Kidney epithelial cell (primary cell): Measurements from ENCODE around the gene MIXL1. TPM values are rescaled to one million over a fixed set of nuclear protein-coding genes. Genes with fewer than 3 reads are reported as not detected.

Experiments
- DNase-seq: peaks from one replicate; pipeline ENCODE4 v3.0.0-alpha.2; 2010; ENCODE audit warnings: low read depth
- H3K27me3 ChIP-seq: 2 replicates; pipeline ENCODE4 v1.6.0; 2011; ENCODE audit warnings: low read length; ENCODE audit not compliant: control insufficient read depth, insufficient read depth
- H3K36me3 ChIP-seq: 2 replicates; pipeline ENCODE4 v1.5.1; 2011; ENCODE audit warnings: low read length; ENCODE audit not compliant: control insufficient read depth, insufficient read depth
- H3K4me3 ChIP-seq: 2 replicates; pipeline ENCODE4 v1.5.1; 2011; ENCODE audit warnings: low read depth, mild to moderate bottlenecking, control low read depth, low read length
- total RNA-seq: library from RNA; depleted of rRNA; stranded (reverse); fragments of >200 nt; gene quantifications from 2 replicates; pipeline ENCODE4 v1.2.3, GENCODE V29; 2015
- TF ChIP-seq, protein P1 (sequence below): IDR thresholded peaks from 2 replicates; pipeline ENCODE4 v1.5.1; 2011; ENCODE audit warnings: mild to moderate bottlenecking, moderate library complexity, low read length, control low read depth, inconsistent platforms; ENCODE audit not compliant: insufficient read depth, poor library complexity, severe bottlenecking

Gene MIXL1
- total RNA-seq, 1 donor from 2014 or later, result 0.67 TPM

DNA sequence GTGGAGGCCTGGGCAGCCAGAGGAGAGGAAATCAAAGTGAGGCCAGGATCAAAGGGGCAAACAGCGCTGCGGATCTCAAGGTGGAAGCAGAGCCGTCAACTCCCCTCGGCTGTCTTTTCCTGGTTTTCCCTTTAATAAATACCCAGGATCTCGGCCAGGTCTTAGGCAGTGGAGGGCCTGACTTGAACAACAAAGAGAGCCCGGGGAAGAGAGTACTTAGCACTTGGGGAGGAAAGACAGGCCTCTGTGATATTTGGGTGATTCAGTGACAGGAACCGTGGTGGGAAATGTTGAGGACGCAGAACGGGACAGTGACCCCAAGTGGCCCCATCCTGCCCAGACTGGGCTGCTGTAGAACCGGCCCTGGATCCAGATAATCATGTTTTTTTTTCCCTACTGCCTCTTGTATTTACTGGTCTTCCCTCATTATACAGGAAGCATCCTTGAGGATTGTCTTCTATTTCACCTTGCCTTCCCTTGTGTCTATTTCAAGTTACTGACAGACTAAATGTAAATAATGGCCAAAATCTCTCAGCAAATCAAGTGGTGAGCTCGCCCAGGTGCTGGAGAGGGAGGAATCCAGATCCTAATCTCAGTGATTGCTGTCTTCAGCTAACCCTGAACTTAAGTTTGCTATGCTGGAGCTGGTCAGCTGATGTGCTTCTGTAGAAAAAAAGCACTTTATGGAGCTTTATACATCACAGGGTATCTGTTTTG lies 2.8 kb upstream of the MIXL1 start:
- H3K36me3 ChIP-seq, result no peaks in the 10 kb centered on the region
- TF ChIP-seq, protein P1, sequence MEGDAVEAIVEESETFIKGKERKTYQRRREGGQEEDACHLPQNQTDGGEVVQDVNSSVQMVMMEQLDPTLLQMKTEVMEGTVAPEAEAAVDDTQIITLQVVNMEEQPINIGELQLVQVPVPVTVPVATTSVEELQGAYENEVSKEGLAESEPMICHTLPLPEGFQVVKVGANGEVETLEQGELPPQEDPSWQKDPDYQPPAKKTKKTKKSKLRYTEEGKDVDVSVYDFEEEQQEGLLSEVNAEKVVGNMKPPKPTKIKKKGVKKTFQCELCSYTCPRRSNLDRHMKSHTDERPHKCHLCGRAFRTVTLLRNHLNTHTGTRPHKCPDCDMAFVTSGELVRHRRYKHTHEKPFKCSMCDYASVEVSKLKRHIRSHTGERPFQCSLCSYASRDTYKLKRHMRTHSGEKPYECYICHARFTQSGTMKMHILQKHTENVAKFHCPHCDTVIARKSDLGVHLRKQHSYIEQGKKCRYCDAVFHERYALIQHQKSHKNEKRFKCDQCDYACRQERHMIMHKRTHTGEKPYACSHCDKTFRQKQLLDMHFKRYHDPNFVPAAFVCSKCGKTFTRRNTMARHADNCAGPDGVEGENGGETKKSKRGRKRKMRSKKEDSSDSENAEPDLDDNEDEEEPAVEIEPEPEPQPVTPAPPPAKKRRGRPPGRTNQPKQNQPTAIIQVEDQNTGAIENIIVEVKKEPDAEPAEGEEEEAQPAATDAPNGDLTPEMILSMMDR, result no peak
- no peak for DNase-seq
- H3K27me3 ChIP-seq, result peaks cover 10% of the 10 kb centered on the region
- no peak overlapping the region for H3K4me3 ChIP-seq

DNA sequence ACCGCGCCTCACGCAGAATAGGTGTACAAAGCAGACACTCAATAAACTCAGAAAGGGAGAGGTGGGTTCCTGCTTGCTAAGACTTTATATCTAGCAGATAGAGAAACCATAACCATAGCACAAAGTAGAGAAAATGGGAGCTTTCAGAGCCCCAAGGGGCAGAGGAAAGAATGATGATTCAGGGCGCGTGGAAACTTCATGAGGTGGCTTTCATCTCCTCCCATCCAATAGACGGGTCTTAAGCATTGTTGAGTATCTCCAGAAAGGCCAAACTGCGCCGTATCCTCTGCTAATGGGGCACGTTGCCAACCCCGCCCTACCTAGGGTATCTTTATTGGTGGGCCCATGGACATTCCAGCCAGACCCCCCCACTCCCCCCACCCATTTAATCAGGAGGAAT lies 778 bp upstream of the MIXL1 start:
- no peak for DNase-seq
- H3K36me3 ChIP-seq, result no peaks in the 10 kb centered on the region
- H3K27me3 ChIP-seq, result peaks cover 10% of the 10 kb centered on the region
- TF ChIP-seq, protein P1, result no peak
- H3K4me3 ChIP-seq, result no peak overlapping the region

DNA sequence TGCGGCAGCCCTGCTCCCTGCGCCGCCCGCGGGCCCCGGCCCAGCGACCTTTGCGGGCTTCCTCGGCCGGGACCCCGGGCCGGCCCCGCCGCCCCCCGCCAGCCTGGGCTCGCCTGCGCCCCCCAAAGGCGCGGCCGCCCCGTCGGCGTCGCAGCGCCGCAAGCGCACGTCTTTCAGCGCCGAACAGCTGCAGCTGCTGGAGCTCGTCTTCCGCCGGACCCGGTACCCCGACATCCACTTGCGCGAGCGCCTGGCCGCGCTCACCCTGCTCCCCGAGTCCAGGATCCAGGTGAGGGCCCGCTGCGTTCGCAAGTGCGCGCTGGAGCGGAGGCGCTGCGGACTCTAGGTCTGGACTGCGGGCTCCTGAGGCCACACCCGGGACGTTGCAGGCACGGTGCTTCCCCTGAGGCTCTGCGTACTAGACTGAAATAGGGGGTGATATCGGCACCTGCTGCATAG lies 351 bp downstream of the MIXL1 start:
- no peak for DNase-seq
- TF ChIP-seq, protein P1, result no peak
- Histone ChIP-seq H3K27me3 (peaks cover 10% of the 10 kb centered on the region), H3K36me3 (no peaks in the 10 kb centered on the region), H3K4me3 (peak overlapping the region; percentile 53)

DNA sequence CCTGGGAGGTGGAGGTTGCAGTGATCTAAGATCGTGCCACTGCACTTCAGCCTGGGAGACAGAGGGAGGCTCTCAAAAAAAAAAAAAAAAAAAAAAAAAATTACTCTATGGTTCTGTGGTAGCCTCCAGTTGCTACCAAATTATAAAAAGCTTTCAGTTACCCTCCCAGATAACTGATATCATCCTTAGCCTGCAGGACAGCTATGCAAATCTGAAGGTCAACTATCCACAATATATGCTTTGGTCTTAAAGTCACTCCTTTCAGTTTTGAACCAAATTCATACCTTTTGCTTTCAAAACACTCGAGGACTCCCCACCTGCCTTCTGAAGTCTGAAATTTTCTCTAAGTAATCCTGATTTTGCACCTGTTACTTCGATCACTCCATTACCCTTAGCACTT lies 3.1 kb downstream of the MIXL1 start:
- DNase-seq, result no peak
- TF ChIP-seq, protein P1, result no peak
- Histone ChIP-seq H3K4me3 (no peak overlapping the region), H3K36me3 (no peaks in the 10 kb centered on the region), H3K27me3 (peaks cover 10% of the 10 kb centered on the region)

DNA sequence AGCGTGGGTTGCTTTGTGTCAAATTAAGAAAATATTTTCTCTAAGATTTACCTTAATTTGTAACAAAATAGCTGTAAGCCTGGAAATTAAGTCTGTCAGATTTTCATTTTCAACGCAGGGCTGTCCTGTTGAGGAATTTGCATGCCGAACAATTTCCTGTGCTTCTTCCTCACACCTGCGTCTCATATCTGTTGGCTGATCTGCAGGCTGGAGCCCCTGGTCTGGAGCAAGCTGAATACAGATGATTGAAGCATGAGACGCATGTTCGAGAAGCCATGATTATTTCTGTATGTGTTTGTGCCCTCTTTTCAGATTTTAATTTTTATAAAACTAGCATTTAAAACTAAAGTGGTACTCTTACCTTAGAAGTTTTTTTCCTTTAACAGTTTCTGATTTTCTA lies 9.8 kb downstream of the MIXL1 start:
- TF ChIP-seq, protein P1, result no peak
- no peak for DNase-seq
- Histone ChIP-seq H3K27me3 (no peaks in the 10 kb centered on the region), H3K36me3 (no peaks in the 10 kb centered on the region), H3K4me3 (no peak overlapping the region)

DNA sequence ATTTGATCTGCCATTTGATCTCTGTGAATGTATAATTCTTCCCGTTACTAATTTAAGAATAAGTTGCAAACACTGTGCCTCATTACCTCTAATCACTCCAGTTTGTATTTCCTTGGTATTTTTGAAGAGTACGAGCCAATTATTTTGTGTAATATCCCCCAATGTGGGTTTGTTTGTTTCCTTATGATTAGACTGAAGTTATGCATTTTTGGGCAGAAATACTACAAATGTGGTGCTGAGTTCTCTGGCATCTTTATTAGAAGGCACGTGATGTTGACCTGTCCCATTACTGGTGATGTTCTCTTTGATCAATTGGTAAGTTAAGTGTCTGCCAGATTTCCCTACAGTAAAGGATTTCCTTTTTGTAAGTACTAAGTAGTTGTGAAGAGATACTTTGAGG lies 10.3 kb downstream of the MIXL1 start:
- no peak for DNase-seq
- TF ChIP-seq, protein P1, result no peak
- Histone ChIP-seq H3K36me3 (no peaks in the 10 kb centered on the region), H3K4me3 (no peak overlapping the region), H3K27me3 (no peaks in the 10 kb centered on the region)
